PC-9 (cell line): Measurements from ENCODE around the gene PTGER2.

Experiments
- CTCF ChIP-seq: fragments of 200-600 bp; sonication (generic); conservative IDR thresholded peaks from 2 replicates; pipeline ENCODE4 v1.6.1; 2017; ENCODE audit warnings: mixed run types, antibody characterized with exemption, mild to moderate bottlenecking, moderate library complexity
- EZH2 ChIP-seq: fragments of 200-600 bp; sonication (generic); IDR thresholded peaks from 2 replicates; pipeline ENCODE4 v1.8.0; 2017; ENCODE audit warnings: antibody characterized with exemption, low read depth

- TF ChIP-seq CTCF, result no peak
- no peak for TF ChIP-seq EZH2
Measured at GRCh38 chr14:52354242-52354641, 40.1 kb downstream of the PTGER2 start.
